HepG2 (cell line): ENCODE measurements around the gene FAAP100.
A peak's percentile ranks its signal among the peaks of the same experiment; 100 is the strongest.

Source experiments
- EP300 ChIP-seq, 3 experiments: sonication (generic) in 1 of 3; formaldehyde crosslinking in 1 of 3; IDR thresholded peaks; 2 replicates each; pipeline versions ENCODE4 v1.5.1 to v1.6.1; 2011 to 2020; ENCODE audit warnings: low read depth in 2 of 3, low read length in 2 of 3, borderline replicate concordance in 1 of 3, improper control_type of control experiment in 1 of 3, mild to moderate bottlenecking in 1 of 3, missing genetic modification reagents in 1 of 3, moderate library complexity in 1 of 3
- YY1 ChIP-seq: IDR thresholded peaks from 2 replicates; pipeline ENCODE4 v1.6.1; 2011; ENCODE audit warnings: low read length, low read depth, moderate library complexity, mild to moderate bottlenecking; ENCODE audit not compliant: insufficient read depth, insufficient replicate concordance
- ZFP37 ChIP-seq: sonication (generic); formaldehyde crosslinking; IDR thresholded peaks from 2 replicates; pipeline ENCODE4 v1.4.0; 2020; ENCODE audit warnings: missing genetic modification reagents, borderline replicate concordance
- ZNF333 ChIP-seq: sonication (generic); formaldehyde crosslinking; IDR thresholded peaks from 2 replicates; pipeline ENCODE4 v1.4.0; 2020; ENCODE audit warnings: mild to moderate bottlenecking, missing genetic modification reagents, borderline replicate concordance
- ZNF350 ChIP-seq: sonication (generic); formaldehyde crosslinking; IDR thresholded peaks from 2 replicates; pipeline ENCODE4 v1.4.0; 2020; ENCODE audit warnings: mild to moderate bottlenecking, low read depth, missing genetic modification reagents, borderline replicate concordance
- TF ChIP-seq, protein P1 (sequence below): sonication (generic); formaldehyde crosslinking; conservative IDR thresholded peaks from 2 replicates; pipeline ENCODE4 v1.8.0; 2022; ENCODE audit warnings: mild to moderate bottlenecking, moderate library complexity, missing genetic modification reagents
- TF ChIP-seq, protein P2 (sequence below): sonication (generic); formaldehyde crosslinking; IDR thresholded peaks from 2 replicates; pipeline ENCODE4 v1.4.0; 2020; ENCODE audit warnings: missing genetic modification reagents
- TF ChIP-seq, protein P3 (sequence below): fragments of 450-650 bp; IDR thresholded peaks from 2 replicates; pipeline ENCODE4 v1.6.1; 2017; ENCODE audit warnings: mild to moderate bottlenecking
- TF ChIP-seq, protein P4 (sequence below): sonication (generic); formaldehyde crosslinking; IDR thresholded peaks from 2 replicates; pipeline ENCODE4 v1.4.0; 2020; ENCODE audit warnings: missing genetic modification reagents
- TF ChIP-seq, protein P5 (sequence below): sonication (generic); formaldehyde crosslinking; IDR thresholded peaks from 2 replicates; pipeline ENCODE4 v1.5.0; 2020; ENCODE audit warnings: mild to moderate bottlenecking, low read depth, missing genetic modification reagents, borderline replicate concordance
- TF ChIP-seq, protein P6 (sequence below), 2 experiments: fragments of 450-650 bp in 1 of 2; sonication (generic) in 1 of 2; formaldehyde crosslinking in 1 of 2; IDR thresholded peaks; 2 replicates each; pipeline versions ENCODE4 v1.6.1 to v1.8.0; 2016 to 2022; ENCODE audit warnings: antibody characterized with exemption in 1 of 2, mild to moderate bottlenecking in 1 of 2, missing genetic modification reagents in 1 of 2

DNA sequence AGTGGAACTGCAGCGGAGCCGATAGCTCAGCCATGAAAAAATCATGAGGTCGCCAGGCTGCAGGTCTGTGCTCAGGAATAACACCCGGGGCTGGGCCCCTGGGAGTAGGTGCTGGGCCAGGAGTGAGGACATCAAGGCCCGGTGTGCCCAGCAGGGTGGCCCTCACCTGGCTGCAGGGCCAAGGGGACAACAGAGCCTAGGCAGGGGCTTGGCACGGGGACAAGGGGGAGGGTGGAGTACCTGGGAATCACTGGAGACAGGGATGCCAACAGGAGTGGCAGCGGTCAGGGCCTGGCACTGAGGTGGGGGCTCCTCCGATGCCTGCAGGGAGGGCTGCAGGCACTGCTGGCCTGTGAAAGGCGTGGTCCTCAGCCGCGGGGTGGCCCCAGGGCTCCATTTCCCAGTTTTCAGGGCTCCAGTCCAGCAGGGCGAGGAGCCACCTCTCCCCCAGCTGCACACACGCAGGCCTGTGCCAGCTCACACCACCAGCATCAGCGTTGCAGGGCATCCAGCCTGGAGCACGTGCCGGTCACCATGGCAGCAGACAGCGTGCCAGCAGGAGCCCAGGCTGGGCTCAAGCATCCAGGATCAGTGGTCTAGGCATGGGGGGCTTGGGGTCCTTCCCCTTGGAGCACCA lies 28.6 kb downstream of the FAAP100 start:
- TF ChIP-seq, protein P1, sequence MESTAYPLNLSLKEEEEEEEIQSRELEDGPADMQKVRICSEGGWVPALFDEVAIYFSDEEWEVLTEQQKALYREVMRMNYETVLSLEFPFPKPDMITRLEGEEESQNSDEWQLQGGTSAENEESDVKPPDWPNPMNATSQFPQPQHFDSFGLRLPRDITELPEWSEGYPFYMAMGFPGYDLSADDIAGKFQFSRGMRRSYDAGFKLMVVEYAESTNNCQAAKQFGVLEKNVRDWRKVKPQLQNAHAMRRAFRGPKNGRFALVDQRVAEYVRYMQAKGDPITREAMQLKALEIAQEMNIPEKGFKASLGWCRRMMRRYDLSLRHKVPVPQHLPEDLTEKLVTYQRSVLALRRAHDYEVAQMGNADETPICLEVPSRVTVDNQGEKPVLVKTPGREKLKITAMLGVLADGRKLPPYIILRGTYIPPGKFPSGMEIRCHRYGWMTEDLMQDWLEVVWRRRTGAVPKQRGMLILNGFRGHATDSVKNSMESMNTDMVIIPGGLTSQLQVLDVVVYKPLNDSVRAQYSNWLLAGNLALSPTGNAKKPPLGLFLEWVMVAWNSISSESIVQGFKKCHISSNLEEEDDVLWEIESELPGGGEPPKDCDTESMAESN (CRISPR knock-in tag): no peak
- TF ChIP-seq, protein P2, sequence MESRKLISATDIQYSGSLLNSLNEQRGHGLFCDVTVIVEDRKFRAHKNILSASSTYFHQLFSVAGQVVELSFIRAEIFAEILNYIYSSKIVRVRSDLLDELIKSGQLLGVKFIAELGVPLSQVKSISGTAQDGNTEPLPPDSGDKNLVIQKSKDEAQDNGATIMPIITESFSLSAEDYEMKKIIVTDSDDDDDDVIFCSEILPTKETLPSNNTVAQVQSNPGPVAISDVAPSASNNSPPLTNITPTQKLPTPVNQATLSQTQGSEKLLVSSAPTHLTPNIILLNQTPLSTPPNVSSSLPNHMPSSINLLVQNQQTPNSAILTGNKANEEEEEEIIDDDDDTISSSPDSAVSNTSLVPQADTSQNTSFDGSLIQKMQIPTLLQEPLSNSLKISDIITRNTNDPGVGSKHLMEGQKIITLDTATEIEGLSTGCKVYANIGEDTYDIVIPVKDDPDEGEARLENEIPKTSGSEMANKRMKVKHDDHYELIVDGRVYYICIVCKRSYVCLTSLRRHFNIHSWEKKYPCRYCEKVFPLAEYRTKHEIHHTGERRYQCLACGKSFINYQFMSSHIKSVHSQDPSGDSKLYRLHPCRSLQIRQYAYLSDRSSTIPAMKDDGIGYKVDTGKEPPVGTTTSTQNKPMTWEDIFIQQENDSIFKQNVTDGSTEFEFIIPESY: no peak
- TF ChIP-seq, protein P3, sequence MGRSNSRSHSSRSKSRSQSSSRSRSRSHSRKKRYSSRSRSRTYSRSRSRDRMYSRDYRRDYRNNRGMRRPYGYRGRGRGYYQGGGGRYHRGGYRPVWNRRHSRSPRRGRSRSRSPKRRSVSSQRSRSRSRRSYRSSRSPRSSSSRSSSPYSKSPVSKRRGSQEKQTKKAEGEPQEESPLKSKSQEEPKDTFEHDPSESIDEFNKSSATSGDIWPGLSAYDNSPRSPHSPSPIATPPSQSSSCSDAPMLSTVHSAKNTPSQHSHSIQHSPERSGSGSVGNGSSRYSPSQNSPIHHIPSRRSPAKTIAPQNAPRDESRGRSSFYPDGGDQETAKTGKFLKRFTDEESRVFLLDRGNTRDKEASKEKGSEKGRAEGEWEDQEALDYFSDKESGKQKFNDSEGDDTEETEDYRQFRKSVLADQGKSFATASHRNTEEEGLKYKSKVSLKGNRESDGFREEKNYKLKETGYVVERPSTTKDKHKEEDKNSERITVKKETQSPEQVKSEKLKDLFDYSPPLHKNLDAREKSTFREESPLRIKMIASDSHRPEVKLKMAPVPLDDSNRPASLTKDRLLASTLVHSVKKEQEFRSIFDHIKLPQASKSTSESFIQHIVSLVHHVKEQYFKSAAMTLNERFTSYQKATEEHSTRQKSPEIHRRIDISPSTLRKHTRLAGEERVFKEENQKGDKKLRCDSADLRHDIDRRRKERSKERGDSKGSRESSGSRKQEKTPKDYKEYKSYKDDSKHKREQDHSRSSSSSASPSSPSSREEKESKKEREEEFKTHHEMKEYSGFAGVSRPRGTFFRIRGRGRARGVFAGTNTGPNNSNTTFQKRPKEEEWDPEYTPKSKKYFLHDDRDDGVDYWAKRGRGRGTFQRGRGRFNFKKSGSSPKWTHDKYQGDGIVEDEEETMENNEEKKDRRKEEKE: no peak
- TF ChIP-seq EP300 (IDR thresholded peaks at IDR 0.05; ENCODE audit: low read depth in 2 of 2, low read length in 2 of 2) (no peak), EP300 (CRISPR knock-in tag; IDR thresholded peaks at IDR 0.05; ENCODE audit: borderline replicate concordance) (no peak), ZFP37 (CRISPR knock-in tag) (no peak), ZNF350 (CRISPR knock-in tag) (peak; percentile 25; the same call in 1 of the 2 replicates), YY1 (no peak), ZNF333 (CRISPR knock-in tag) (no peak)
- TF ChIP-seq, protein P4, sequence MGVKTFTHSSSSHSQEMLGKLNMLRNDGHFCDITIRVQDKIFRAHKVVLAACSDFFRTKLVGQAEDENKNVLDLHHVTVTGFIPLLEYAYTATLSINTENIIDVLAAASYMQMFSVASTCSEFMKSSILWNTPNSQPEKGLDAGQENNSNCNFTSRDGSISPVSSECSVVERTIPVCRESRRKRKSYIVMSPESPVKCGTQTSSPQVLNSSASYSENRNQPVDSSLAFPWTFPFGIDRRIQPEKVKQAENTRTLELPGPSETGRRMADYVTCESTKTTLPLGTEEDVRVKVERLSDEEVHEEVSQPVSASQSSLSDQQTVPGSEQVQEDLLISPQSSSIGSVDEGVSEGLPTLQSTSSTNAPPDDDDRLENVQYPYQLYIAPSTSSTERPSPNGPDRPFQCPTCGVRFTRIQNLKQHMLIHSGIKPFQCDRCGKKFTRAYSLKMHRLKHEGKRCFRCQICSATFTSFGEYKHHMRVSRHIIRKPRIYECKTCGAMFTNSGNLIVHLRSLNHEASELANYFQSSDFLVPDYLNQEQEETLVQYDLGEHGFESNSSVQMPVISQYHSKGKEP (CRISPR knock-in tag): no peak
- TF ChIP-seq, protein P5, sequence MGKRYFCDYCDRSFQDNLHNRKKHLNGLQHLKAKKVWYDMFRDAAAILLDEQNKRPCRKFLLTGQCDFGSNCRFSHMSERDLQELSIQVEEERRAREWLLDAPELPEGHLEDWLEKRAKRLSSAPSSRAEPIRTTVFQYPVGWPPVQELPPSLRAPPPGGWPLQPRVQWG (CRISPR knock-in tag): no peak
- TF ChIP-seq, protein P6, sequence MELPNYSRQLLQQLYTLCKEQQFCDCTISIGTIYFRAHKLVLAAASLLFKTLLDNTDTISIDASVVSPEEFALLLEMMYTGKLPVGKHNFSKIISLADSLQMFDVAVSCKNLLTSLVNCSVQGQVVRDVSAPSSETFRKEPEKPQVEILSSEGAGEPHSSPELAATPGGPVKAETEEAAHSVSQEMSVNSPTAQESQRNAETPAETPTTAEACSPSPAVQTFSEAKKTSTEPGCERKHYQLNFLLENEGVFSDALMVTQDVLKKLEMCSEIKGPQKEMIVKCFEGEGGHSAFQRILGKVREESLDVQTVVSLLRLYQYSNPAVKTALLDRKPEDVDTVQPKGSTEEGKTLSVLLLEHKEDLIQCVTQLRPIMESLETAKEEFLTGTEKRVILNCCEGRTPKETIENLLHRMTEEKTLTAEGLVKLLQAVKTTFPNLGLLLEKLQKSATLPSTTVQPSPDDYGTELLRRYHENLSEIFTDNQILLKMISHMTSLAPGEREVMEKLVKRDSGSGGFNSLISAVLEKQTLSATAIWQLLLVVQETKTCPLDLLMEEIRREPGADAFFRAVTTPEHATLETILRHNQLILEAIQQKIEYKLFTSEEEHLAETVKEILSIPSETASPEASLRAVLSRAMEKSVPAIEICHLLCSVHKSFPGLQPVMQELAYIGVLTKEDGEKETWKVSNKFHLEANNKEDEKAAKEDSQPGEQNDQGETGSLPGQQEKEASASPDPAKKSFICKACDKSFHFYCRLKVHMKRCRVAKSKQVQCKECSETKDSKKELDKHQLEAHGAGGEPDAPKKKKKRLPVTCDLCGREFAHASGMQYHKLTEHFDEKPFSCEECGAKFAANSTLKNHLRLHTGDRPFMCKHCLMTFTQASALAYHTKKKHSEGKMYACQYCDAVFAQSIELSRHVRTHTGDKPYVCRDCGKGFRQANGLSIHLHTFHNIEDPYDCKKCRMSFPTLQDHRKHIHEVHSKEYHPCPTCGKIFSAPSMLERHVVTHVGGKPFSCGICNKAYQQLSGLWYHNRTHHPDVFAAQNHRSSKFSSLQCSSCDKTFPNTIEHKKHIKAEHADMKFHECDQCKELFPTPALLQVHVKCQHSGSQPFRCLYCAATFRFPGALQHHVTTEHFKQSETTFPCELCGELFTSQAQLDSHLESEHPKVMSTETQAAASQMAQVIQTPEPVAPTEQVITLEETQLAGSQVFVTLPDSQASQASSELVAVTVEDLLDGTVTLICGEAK (IDR thresholded peaks at IDR 0.05): no peak
- TF ChIP-seq, protein P6 (CRISPR knock-in tag; IDR thresholded peaks at IDR 0.05): no peak; the same call in 1 of the 2 replicates
